Embryonic facial prominence (tissue), 1 donor: Measurements from ENCODE around the gene TNIK.
A peak's percentile ranks its signal among the peaks of the same experiment; 100 is the strongest.

Experiments
- DNase-seq: peaks from one replicate; pipeline ENCODE4 v3.0.0-alpha.2; 2016; ENCODE audit errors: extremely low spot score

TNIK gene

GRCh38 chr3:171417813-171418212 lies 42.4 kb downstream of the TNIK start:
- DNase-seq = no peak

DNA sequence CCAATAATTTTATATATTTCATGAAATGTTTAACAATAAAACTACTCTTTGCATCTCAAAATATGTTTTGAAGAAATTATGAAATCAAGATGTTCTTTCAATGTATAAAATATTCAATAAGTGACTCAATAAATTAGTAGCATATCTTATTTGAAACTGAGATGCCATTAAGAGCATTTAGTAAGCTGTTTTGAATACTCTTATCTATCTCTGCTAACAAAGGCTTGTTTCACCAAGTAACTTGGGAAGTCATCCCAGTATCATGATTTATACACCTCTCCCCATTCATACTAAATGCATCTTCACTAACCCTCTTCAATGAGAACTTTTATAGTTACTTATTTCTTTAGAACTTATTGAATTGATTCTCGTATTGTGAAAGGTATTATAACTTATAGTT lies 43.1 kb downstream of the TNIK start:
- no peak for DNase-seq

DNA sequence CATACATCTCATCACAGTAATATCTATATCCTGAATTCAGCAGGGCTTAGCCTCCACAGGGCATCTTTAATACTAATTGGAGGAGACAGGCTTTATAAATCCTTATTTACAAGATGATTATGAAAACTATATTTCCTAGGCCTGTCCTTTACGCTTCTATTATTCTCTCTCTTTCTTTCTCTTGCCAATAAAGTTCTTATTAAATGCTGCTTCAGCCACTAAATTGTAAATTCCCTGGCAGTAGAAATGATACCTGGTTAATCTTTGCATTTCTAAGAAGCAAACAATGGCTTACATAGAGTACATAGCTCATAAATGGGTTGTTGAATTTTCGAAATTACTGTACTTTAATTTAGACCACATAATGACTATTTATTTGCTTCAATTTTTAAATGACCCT lies 43.5 kb downstream of the TNIK start:
- DNase-seq = no peak

DNA sequence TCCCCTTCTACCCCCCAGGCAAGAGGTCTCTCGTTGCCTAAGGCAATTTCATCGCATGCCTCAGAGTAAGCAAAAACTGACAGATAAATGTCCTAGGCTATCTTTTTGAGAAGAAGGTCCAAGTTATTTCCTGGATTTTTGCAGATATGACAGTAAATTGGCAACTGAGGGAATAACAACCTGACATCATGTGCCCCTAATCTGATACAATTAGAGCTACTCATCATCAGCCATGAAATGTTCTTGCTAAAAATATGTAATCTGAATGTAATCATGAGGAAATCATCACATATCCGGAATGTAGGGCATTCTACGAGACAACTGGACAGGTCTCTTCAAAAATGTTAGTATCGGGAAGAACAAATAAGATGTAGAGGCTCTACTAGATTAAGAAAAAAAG lies 44.1 kb downstream of the TNIK start:
- no peak for DNase-seq

- DNase-seq = no peak
Measured at GRCh38 chr3:171415070-171415469, 45.1 kb downstream of the TNIK start.

DNA sequence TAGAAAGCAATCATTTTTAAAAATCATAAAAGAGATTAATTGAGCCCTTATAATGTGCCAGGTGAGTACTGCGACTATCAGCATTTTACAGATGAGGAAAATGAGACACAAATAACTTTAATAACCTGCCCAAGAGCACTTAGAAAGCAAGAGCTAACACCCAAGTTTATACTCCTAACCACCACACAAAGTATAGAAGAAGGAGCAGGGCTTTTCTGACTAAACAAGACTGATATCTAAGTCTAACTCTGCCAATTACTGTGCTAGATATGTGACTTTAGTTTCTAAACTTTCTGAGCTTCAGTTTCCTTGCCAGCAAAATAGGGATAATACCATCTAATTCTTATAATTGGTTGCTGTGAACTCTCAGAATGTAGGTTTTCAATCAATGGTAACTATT lies 47.7 kb downstream of the TNIK start:
- no peak for DNase-seq

DNA sequence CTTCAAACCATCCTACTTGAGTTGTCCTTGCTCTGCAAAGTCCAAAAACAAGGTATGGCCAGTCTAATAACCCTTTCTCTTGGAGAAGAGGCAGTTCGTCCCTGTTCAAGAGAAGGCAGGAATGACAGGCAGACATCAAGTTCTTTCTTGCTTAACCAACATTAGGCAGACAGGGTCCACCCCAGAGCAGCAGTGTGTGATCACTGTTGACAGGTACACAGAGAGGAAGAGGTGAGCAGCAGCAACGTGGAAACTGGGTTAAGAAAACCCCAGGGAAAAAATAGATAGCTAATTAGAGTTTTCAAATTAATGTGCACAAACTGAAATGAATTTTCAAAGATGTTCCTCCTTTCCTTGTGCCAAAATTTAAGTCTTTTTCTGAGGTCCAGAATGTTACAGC lies 48.2 kb downstream of the TNIK start:
- DNase-seq = no peak

GRCh38 chr3:171410186-171410585 lies 50.0 kb downstream of the TNIK start:
- no peak for DNase-seq

DNA sequence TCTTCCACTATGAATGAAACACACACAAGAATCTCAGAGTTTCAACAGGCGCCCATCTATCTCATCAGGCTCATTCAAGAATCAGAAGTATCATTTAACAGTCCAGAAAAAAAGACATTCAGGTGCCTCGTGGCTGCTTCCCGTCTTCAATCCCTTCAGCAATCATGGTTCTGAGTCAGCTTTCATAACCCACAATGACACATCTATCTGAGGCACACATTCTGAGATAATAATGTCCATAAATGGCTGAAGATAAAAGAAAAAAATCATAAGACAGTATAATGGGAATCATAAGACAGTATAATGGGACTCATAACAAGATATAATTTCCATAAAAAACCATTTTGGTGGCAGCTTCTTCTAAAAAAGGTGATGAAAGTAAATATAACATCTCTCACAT lies 52.4 kb downstream of the TNIK start:
- DNase-seq = no peak

GRCh38 chr3:171404376-171404967 lies 55.7 kb downstream of the TNIK start:
- no peak for DNase-seq

DNA sequence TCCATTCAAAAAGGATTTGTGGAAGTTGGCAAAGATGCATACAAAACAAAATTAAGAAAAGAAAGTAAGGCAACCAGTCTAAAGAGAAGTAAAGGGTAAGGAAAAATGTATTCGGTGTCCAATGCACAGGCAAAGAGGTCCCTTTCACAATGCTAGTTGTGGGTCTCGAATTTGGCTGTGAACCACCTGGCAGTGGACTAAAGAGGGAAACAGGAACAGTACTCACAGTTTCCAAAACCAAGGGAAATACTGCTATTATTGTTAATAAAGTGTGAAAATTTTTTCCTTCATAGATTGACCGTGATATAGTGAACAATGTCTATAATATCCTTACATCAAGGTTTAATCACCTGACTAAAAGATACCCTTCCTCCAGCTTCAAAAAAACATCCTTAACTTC lies 57.9 kb downstream of the TNIK start:
- no peak for DNase-seq

DNA sequence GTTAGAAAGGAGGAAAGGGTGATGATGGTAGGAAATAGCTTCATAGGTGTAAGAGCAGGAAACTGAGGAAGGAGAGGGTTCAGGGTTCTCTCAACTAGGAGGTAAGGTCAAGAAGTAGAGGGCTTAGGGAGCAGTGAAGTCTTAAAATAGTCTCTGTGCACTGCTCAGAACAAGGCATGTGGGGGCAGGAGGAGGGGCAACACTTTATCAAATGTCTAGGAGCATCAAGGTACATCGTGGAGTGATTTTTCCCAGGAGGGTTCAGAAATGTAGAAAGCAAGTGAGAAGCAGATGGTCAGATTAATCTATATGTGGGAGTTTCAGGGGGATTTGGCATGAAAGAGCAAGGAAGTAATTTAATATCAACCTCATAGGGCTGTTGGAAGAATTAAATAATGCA lies 58.8 kb downstream of the TNIK start:
- DNase-seq = no peak

DNA sequence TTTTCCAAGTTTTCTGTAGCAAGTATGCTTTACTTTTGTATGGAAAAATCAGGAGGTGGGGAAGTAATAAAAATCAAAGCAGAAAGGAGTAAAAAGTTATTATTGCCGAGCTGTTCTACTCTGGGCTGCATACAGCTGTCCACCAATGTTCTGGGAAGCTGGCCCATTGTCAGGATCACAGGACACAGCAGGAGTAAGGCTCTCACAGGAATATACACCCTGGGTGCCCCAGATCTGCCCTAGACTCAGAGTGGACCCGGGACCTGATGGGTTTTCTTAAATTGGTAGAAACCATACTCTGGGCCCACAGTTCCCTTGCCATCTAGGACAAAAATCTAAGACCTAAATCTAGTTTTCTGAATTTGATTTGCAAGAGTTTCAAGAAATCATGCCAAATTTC lies 60.4 kb downstream of the TNIK start:
- no peak for DNase-seq

DNA sequence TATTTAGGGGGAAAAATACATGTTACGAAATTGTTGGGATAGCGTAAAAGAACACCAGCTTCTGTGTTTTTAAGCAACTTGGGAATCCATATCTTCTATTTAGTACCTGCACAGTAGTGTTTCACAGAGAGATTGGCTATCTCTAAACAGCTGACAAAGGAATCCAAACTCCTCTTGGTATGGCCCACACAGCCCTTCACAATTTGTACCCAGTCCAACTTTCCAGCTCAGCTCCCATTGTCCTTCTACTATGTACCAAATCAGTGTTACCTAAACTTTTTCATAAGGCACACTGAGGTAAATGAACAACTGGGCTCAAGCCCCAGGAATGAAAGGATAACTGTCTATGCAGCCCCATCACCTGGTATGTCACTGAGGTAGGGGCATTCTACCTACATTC lies 61.9 kb downstream of the TNIK start:
- DNase-seq = no peak

GRCh38 chr3:171397089-171397488 lies 63.1 kb downstream of the TNIK start:
- no peak for DNase-seq

DNA sequence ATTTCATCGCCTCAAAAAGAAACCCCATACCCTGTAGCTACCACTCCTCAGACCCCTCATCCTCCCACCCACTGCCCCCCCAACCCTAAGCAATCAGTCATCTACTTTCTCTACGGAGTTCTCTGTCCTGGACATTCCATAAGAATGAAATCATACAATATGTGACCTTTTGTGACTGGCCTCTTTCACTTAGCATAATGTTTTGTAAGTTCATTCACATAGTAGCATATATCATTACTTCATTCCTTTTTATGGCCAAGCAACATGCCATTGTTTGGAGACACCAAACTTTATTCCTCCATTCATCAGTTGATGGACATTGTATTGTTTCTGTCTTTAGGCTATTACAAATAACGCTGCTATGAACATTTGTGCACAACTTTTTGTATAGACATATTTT lies 64.2 kb downstream of the TNIK start:
- DNase-seq = no peak

GRCh38 chr3:171393032-171393744 lies 67.0 kb downstream of the TNIK start:
- DNase-seq = peak; percentile 20

DNA sequence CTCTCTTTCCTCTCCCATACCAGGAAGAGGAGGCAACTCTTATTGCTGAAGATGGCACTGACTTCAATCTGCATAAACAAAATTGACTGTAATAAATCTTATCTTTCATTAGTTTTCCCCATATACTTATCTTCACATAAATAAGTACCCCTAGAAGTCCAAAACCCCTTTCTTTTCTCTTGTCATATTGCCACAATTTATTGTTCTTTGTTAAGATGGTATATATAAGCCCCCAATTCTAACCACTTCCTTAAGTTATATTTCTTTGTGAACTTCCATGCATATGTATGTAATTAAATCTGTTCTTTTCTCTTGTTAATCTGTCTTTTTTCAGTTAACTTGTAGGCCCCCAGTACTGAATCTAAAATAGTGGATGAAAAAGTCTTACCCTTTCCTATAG lies 68.8 kb downstream of the TNIK start:
- no peak for DNase-seq

DNA sequence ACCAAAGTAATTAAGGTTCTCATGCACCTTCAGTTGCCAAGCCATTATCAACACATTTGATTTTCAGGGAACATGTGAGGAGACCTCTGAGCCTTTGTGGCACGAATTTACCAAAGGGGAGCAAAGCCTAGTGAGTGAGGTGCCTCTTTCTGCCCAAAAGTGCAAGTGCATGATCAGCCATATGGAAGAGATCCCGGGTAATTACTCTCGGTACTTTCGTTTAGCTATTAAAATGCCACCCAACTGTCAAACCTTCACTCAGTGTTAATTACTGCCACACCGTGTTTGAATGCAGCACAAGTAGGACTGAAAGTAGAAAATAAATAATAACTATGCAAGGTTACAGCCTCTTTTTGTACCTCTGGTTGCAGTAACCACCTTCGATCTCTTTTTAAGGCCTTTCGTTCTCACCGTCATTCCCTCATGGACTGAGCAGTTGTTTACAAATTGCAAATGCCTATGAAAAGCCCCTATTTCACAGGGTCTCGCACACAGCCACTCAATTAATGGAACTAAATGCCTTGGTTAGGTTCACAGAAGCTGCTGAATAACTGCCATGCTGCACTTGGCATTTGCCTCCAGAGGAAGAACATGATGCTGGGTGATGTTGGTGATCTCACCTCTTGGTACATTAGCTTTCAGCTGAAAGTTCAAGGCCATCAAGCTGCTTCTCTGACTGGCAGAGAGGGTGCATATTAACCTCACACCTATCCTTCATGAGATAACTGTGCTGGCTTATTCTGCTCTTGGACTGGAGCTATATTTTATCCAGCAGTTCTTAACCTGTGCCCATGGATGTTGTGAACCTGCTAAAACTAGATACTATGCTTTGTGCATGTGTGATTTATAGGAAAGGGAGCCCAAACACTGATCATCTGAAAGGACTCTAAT lies 69.9 kb downstream of the TNIK start:
- DNase-seq = no peak

DNA sequence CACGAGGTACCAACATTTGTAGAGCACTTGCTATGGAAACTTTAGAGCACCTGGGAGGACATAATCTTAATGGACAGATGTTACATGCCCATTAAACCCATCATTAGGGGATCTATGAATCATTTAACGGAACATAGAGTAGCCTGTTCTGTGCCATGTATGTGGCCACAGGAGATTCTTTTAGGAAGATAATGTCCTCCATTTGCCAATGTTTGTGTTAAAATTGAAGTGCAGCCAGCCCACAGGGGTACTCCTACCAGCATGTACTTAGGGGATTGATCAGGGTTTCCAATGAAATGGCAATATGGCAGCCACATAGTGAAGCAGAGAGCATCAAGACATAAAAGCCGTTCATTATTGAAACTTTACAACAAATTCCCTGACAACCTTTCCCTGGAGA lies 70.7 kb downstream of the TNIK start:
- no peak for DNase-seq

DNA sequence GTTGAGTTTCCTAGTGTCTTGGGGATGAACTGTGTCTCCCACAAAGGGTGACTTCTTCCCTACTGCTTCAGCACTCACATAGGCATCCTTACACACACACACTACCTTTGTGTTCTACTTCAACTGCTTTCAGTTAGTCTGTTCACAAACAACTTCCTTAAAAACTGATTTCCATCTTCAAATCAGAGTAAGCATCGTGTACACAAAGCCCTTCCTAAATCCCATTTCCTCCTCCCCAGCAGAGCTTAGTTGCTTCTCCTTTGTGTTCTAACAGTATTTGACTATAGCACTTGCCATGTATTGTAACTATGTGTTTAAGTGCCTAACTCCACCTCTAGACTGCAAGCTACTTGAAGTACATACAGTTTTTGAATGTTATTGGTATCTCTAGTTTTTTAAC lies 71.7 kb downstream of the TNIK start:
- DNase-seq = no peak

- no peak for DNase-seq
Measured at GRCh38 chr3:171387062-171387461, 73.1 kb downstream of the TNIK start.

GRCh38 chr3:171385086-171385485 lies 75.1 kb downstream of the TNIK start:
- no peak for DNase-seq
